PC-3 (cell line): ENCODE measurements around the gene IL21R. TPM values are rescaled to one million over a fixed set of nuclear protein-coding genes. Genes with fewer than 3 reads are reported as not detected.

Source experiments
- ATAC-seq: fragments of 200-7000 bp; cut with Tn5 transposase; 2 replicates; pipeline ENCODE4 v1.9.1; 2020; ENCODE audit warnings: mild to moderate bottlenecking, moderate library complexity
- BruUV-seq: library from RNA; stranded (reverse); fragments of 400-500 nt; replicated peaks from 2 replicates; lab custom pipeline; 2021; lab: Mats Ljungman, UMichigan
- CTCF ChIA-PET: fragments of 300-600 bp; sonication (Branson Sonifier 250); formaldehyde crosslinking; loops from one replicate; lab custom pipeline; 2022; ENCODE audit warnings: antibody characterized with exemption; lab: Charles Lee
- POLR2A ChIA-PET: fragments of 300-600 bp; sonication (Branson Sonifier 250); formaldehyde crosslinking; loops from one replicate; lab custom pipeline; 2022; ENCODE audit warnings: antibody characterized with exemption; ENCODE audit not compliant: unreplicated experiment; lab: Charles Lee
- DNase-seq: peaks from one replicate; pipeline ENCODE4 v3.0.0-alpha.2; 2015
- H2AFZ ChIP-seq: fragments of 300-600 bp; sonication (generic); 2 replicates; pipeline ENCODE4 v1.6.0; 2016; ENCODE audit warnings: antibody characterized with exemption, low read length
- H3F3A ChIP-seq: fragments of 300-600 bp; sonication (generic); one replicate; pipeline ENCODE4 v1.6.0; 2017; ENCODE audit warnings: antibody characterized with exemption, low read length, control low read depth, mild to moderate bottlenecking; ENCODE audit not compliant: unreplicated experiment
- H3K27ac ChIP-seq: fragments of 300-600 bp; sonication (generic); 2 replicates; pipeline ENCODE4 v1.5.1; 2016; ENCODE audit warnings: mild to moderate bottlenecking, low read length
- H3K27me3 ChIP-seq: fragments of 300-600 bp; sonication (generic); 2 replicates; pipeline ENCODE4 v1.6.1; 2016; ENCODE audit warnings: low read length, mixed read lengths
- H3K36me3 ChIP-seq: fragments of 300-600 bp; sonication (generic); 2 replicates; pipeline ENCODE4 v1.6.1; 2016; ENCODE audit warnings: low read depth, mixed run types, low read length, mixed read lengths
- H3K4me1 ChIP-seq: fragments of 300-600 bp; sonication (generic); 2 replicates; pipeline ENCODE4 v1.5.1; 2016; ENCODE audit warnings: low read length; ENCODE audit not compliant: insufficient read depth
- H3K4me2 ChIP-seq: fragments of 300-600 bp; sonication (generic); 2 replicates; pipeline ENCODE4 v1.6.0; 2016; ENCODE audit warnings: low read length
- H3K4me3 ChIP-seq: fragments of 300-600 bp; sonication (generic); 2 replicates; pipeline ENCODE4 v1.5.1; 2016; ENCODE audit warnings: mild to moderate bottlenecking, low read length, mixed read lengths
- H3K79me2 ChIP-seq: fragments of 300-600 bp; sonication (generic); 2 replicates; pipeline ENCODE4 v1.6.1; 2017; ENCODE audit warnings: low read length, mixed read lengths
- H3K9ac ChIP-seq: fragments of 300-600 bp; sonication (generic); 2 replicates; pipeline ENCODE4 v1.6.0; 2016; ENCODE audit warnings: mild to moderate bottlenecking, low read length
- H3K9me2 ChIP-seq: fragments of 300-600 bp; sonication (generic); replicated peaks from 2 replicates; pipeline ENCODE4 v1.6.1; 2016; ENCODE audit warnings: mixed run types, low read length, mixed read lengths
- H3K9me3 ChIP-seq: fragments of 300-600 bp; sonication (generic); 2 replicates; pipeline ENCODE4 v1.6.1; 2016; ENCODE audit warnings: low read length, mixed read lengths
- H4K20me1 ChIP-seq: fragments of 300-600 bp; sonication (generic); 2 replicates; pipeline ENCODE4 v1.6.1; 2016; ENCODE audit warnings: low read length, mixed read lengths
- EZH2 ChIP-seq: fragments of 300-600 bp; sonication (generic); IDR thresholded peaks from one replicate; pipeline ENCODE4 v1.6.1; 2017; ENCODE audit warnings: antibody characterized with exemption, mild to moderate bottlenecking, low read length; ENCODE audit not compliant: unreplicated experiment
- EZH2phosphoT487 ChIP-seq: fragments of 300-600 bp; sonication (generic); IDR thresholded peaks from 2 replicates; pipeline ENCODE4 v1.6.1; 2018; ENCODE audit warnings: mild to moderate bottlenecking, antibody characterized with exemption, low read length, borderline replicate concordance
- intact Hi-C: fragments of 100-400 bp; cut with micrococcal nuclease; formaldehyde crosslinking; loops from 2 replicates; pipeline ENCODE4 v1.9.0; 2023
- total RNA-seq: library from RNA; depleted of rRNA; stranded (reverse); fragments of >200 nt; gene quantifications from 2 replicates; pipeline ENCODE4 v1.2.3, GENCODE V29; 2014
- TF ChIP-seq, protein P1 (sequence below): fragments of 300-600 bp; sonication (generic); conservative IDR thresholded peaks from 2 replicates; pipeline ENCODE4 v1.5.1; 2017; ENCODE audit warnings: antibody characterized with exemption, low read depth, mild to moderate bottlenecking, low read length

The IL21R gene
- total RNA-seq, 1 experiment from 2014 or later: 0.55 TPM

DNA sequence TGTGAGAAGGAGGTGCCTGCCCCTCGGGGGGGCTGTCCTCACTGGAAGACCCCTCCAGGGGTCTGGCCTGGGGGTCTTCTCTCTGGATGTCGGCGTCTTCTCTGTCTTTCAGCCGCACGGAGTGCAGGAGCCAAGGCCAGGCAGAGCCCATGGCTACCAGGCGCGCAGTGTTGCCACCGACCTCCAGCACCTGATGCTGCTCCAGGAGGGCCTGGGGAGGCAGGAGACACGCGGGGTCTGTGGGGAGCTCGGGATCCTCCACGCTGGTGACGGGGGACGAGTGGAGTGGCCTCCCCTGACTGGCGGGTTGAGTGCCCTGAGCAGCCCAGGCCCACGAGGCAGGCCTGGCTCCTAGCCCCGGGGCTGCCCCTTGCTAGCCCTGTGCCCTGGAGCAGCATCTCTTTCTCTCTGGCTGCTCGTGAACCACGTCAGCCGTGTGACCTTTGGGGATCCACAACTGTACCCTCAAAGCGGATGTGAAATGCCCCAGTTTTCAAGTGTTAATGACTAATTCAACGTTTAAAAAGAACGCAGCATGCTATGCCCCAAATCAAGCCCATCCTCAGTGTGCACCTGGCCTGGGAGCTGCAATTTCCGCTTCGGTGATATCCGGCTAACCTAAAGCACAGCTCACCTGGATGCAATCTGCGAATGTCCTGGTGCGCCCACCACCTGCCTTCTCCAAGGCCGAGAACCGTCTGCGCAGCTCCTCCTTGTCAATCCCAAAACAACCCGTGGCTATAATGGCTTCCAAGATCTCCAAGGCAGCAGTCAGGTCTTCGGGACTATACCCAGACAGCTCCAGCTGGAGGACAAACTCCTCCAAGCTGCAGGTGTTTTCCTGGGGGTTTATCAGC lies 62.9 kb downstream of the IL21R start:
- Histone ChIP-seq H3F3A (no peaks in the 10 kb centered on the region), H3K79me2 (no peaks in the 10 kb centered on the region), H3K27ac (no peak overlapping the region), H3K9me2 (no peaks in the 10 kb centered on the region), H3K9ac (no peak overlapping the region), H3K4me2 (no peak overlapping the region), H2AFZ (no peak overlapping the region), H4K20me1 (no peaks in the 10 kb centered on the region), H3K4me3 (no peak overlapping the region), H3K4me1 (no peaks in the 10 kb centered on the region), H3K27me3 (no peaks in the 10 kb centered on the region), H3K9me3 (no peaks in the 10 kb centered on the region), H3K36me3 (peaks cover 19% of the 10 kb centered on the region)
- DNase-seq (no peak), ATAC-seq (no peak)
- intact Hi-C loops: no loop called here
- no TSS peak for BruUV-seq
- ChIA-PET CTCF (no interaction called here), POLR2A (no interaction called here)
- TF ChIP-seq, protein P1, sequence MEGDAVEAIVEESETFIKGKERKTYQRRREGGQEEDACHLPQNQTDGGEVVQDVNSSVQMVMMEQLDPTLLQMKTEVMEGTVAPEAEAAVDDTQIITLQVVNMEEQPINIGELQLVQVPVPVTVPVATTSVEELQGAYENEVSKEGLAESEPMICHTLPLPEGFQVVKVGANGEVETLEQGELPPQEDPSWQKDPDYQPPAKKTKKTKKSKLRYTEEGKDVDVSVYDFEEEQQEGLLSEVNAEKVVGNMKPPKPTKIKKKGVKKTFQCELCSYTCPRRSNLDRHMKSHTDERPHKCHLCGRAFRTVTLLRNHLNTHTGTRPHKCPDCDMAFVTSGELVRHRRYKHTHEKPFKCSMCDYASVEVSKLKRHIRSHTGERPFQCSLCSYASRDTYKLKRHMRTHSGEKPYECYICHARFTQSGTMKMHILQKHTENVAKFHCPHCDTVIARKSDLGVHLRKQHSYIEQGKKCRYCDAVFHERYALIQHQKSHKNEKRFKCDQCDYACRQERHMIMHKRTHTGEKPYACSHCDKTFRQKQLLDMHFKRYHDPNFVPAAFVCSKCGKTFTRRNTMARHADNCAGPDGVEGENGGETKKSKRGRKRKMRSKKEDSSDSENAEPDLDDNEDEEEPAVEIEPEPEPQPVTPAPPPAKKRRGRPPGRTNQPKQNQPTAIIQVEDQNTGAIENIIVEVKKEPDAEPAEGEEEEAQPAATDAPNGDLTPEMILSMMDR: no peak
- no peak for TF ChIP-seq EZH2phosphoT487
- TF ChIP-seq EZH2: no peak

DNA sequence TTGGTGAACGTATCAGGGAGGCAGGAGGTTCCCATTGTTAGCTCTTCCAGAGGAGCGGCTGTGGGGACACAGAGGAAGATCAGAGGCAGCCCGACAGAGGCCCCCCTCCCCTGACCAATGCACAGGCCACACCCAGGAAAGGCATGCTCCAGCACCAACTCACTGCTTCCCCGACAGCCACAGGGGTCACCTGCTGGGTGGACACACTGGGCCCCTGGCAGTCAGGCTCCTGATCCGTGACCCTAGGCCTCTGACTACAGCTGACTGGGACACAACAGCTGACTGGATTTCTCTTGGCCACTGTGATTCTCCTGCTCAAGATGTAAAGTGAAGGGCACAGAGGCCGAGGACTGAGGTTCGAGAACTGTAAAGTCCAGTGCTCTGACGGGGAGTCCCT lies 63.5 kb downstream of the IL21R start:
- Histone ChIP-seq H3K79me2 (no peaks in the 10 kb centered on the region), H4K20me1 (no peaks in the 10 kb centered on the region), H3K4me1 (no peaks in the 10 kb centered on the region), H3K4me2 (no peak overlapping the region), H3K9me3 (no peaks in the 10 kb centered on the region), H3K9me2 (no peaks in the 10 kb centered on the region), H3K9ac (no peak overlapping the region), H3K4me3 (no peak overlapping the region), H3K27me3 (no peaks in the 10 kb centered on the region), H2AFZ (no peak overlapping the region), H3K36me3 (peaks cover 19% of the 10 kb centered on the region), H3K27ac (no peak overlapping the region), H3F3A (no peaks in the 10 kb centered on the region)
- DNase-seq (no peak), ATAC-seq (no peak)
- no TSS peak for BruUV-seq
- TF ChIP-seq EZH2phosphoT487 (no peak), EZH2 (no peak)
- TF ChIP-seq, protein P1: no peak
- intact Hi-C loops: no loop called here
- ChIA-PET CTCF (no interaction called here), POLR2A (no interaction called here)

DNA sequence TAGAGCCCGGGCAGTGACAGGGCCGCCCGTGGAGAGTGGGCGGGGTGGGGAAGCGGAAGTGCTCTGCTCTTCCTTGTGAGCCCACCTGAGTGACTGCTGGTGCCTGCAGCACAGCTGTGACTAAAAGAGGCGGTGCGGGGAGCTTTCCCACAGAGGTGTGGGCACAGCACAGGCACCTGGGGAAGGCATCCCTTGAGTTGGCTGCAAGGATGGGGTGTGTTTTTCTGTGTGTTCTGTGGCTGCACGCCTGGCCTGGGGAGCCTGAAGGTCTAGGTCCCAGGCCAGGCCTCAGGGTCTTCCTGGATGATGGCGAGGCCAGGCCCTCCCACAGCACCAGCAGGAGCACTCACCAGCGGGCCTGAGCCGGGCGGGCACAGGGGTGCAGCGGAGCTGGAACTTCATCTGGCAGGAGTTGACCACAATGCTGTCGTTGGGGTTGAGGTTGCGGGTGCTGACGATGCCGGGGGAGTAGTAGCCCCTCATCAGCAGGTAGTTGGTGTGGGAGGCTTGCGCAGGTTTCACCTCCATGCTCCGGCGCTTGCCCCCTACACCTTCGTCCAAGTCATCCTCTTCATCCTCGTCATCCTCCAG lies 67.1 kb downstream of the IL21R start:
- no peak for DNase-seq
- TF ChIP-seq, protein P1: no peak
- TF ChIP-seq EZH2phosphoT487: no peak
- H3K9me3 ChIP-seq: no peaks in the 10 kb centered on the region
- no TSS peak for BruUV-seq
- H2AFZ ChIP-seq: no peak overlapping the region
- ChIA-PET CTCF (no interaction called here), POLR2A (no interaction called here)
- H3K4me3 ChIP-seq: no peak overlapping the region
- H3K79me2 ChIP-seq: no peaks in the 10 kb centered on the region
- no peaks in the 10 kb centered on the region for H3K27me3 ChIP-seq
- H4K20me1 ChIP-seq: no peaks in the 10 kb centered on the region
- no peaks in the 10 kb centered on the region for H3K9me2 ChIP-seq
- H3F3A ChIP-seq: no peaks in the 10 kb centered on the region
- H3K9ac ChIP-seq: no peak overlapping the region
- no peaks in the 10 kb centered on the region for H3K4me1 ChIP-seq
- peaks cover 22% of the 10 kb centered on the region for H3K36me3 ChIP-seq
- no peak overlapping the region for H3K27ac ChIP-seq
- no peak overlapping the region for H3K4me2 ChIP-seq
- ATAC-seq: no peak
- intact Hi-C loops: no loop called here
